NCI-H2107 treated with DMSO at 0.1 percent for 48 hours (cell line): Measurements from ENCODE around the gene PHYKPL.
"Not testable (repeated sequence)": the region's sequence is repeated elsewhere in the genome, so short reads cannot be mapped to it uniquely, and the experiment has no call there.

Source experiments
- DNase-seq: peaks from one replicate; lab custom pipeline; 2025; ENCODE audit not compliant: unreplicated experiment; lab: John Stamatoyannopoulos, UW

The PHYKPL gene

GRCh38 chr5:178208540-178209227, 23.9 kb downstream of the PHYKPL start:
- DNase-seq: no peak

DNA sequence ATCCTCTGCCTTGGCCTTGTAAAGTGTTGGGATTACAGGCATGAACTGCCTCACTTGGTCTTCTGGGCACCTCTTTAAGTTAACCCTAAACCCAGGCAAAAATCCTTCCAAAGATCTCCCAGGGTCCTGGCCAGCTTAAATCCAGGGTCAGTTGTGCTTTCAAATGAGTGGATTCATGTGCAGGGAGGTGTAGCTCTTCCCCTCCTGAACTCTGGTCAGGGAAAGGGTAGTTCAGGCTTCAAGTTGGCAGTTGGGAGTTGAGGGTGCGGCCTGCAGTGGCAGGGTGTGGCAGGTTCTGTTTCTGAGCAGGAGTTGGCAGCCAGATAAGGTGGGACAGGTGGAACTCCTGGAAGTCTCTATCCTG, 24.7 kb downstream of the PHYKPL start:
- no peak for DNase-seq

DNA sequence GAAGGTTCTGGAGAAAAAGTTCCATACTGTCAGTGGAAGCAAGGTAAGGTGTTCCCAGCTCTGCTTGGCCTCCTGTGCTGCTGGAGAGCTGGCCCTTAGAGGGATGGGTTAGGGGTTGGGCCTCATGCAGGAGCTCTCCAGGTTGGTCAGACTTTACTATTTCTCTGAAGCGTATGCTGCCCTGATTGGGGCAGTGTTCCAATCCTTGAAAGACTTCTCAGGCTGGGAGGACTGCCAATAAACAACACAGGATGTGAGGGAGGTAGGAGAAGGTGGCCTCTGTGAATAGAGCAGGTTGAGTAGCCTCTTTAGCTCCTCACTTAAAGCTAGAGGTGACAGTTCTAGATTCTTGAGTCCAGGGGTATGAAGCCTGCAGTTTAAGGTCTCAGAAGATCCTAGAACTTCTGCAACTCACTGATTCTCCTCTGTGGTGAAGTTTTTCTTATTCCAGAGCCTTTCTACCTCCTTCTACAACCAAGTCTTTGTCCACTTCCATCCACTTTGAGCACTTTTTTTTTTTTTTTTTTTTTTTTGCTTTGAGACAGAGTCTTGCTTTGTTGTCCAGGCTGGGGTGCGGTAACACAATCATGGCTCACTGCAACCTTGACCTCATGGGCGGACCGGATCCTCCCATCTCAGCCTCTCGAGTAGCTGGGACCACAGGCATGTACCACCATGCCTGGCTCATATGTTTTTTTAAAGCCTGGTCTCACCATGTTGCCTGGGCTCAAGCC, 25.3 kb downstream of the PHYKPL start:
- no peak for DNase-seq

- no peak for DNase-seq
Observed at GRCh38 chr5:178206166-178207101, 26.2 kb downstream of the PHYKPL start.

DNA sequence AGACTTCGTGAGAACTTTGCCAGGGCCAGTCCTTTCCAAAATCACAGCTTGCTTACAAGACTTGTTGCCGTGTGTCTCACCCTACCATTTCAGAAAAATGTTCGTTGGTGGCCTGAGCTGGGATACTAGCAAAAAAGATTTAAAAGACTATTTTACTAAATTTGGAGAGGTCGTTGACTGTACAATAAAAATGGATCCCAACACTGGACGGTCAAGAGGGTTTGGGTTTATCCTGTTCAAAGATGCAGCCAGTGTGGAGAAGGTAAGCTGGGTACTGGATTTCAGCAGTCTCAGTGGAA, 26.9 kb downstream of the PHYKPL start:
- no peak for DNase-seq

GRCh38 chr5:178204935-178205748, 27.5 kb downstream of the PHYKPL start:
- DNase-seq: no peak

- peak; percentile 69 for DNase-seq
Observed at GRCh38 chr5:178204182-178204934, 28.2 kb downstream of the PHYKPL start, which contains the start of gene HNRNPAB. Gene HNRNPAB (plus strand): TSS chr5:178204533. CDS start chr5:178204838, 305 bp downstream.

DNA sequence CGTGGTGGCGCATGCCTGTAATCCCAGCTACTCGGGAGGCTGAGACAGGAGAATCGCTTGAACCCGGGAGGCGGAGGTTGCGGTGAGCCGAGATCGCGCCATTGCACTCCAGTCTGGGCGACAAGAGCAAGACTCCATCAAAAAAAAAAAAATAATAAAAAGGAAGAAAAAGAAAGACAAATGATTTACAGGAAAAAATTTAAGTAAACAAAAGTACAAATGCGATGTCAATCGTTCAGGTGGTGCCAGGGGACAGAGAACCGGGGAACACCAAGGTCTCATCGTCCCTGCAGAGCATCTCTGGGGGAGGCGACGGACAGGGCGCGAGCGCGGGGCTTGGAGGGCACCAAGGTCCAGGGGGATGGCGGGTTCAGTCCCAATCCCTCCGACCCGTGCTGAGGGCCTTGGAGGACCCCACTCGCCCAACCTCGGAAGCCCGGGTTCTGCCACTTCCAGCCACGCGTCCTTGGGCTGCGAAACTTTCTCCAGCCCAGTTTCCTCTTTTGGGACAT, 28.9 kb downstream of the PHYKPL start:
- DNase-seq: no peak

GRCh38 chr5:178202541-178202940, 30.1 kb downstream of the PHYKPL start:
- no peak for DNase-seq

DNA sequence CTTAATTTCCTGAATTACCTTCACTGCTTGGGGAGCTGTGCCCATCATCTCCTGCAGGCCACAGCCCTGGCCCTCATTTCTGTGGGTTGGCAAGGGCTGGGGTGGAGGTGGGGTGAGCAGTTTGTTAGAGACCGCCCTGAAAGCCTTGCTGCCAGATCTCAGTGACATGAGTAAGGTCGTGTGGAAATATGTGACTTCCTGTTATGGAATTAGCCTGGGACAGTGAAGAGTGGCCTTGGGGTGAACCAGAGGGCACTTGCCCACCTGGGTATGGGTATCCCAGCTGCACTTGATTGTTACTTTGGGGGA, 30.7 kb downstream of the PHYKPL start:
- no peak for DNase-seq

- no peak for DNase-seq
Observed at GRCh38 chr5:178201221-178201926, 31.2 kb downstream of the PHYKPL start.

DNA sequence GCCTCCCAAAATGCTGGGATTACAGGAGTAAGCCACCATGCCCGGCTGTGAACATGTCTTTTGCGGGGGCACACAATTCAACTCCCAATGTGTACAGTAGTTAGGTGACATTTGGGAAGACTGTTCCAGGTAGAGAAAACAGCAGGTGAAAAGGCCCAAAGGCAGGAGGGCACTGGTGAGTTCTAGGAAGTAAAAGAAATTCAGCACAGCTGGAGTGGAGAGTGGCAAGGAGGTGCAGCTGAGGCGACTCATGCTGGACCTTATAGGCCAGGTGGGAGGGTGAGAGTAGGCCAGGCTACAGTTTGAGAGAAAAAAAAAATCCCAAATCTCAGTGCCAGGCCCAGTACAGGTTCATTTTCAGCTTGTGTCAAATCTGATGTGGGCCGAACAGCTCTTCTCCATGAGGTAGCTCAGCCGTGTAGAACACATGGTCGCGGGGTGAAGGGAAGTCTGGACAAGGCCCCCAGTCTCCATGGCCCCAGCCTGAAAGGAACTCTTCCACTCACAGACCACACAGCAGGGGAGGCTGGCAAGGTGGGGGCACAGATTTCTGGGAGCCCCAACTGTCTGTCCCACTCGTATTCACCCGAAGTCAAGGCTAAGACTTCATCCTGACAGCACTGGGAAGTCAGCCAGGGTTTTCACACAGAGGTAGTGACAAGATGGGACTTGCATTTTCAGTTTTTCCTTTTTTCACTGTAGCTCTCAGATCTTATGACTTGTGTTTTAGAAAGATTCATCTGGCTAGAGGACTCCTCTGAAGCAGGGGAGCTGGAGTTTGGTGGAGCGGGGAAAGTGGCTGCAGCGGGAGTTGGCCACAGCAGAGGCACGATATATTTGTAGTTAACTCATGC, 32.8 kb downstream of the PHYKPL start:
- no peak for DNase-seq

- DNase-seq: no peak
Observed at GRCh38 chr5:178198706-178199105, 33.9 kb downstream of the PHYKPL start.

DNA sequence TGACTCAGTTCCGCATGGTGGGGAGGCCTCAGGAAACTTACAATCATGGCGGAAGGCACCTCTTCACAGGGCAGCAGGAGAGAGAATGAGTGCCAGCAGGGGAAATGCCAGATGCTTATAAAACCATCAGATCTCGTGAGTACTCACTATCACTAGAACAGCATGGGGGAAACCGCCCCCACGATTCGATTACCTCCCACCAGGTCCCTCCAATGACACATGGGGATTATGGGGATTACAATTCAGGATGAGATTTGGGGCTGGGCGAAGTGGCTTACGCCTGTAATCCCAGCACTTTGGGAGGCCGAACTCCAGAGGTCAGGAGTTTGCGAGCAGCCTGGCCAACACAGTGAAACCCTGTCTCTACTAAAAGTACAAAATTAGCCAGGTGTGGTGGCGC, 34.5 kb downstream of the PHYKPL start:
- DNase-seq: not testable (repeated sequence)

- DNase-seq: no peak
Observed at GRCh38 chr5:178196986-178197385, 35.6 kb downstream of the PHYKPL start.

GRCh38 chr5:178196281-178196812, 36.3 kb downstream of the PHYKPL start:
- no peak for DNase-seq

DNA sequence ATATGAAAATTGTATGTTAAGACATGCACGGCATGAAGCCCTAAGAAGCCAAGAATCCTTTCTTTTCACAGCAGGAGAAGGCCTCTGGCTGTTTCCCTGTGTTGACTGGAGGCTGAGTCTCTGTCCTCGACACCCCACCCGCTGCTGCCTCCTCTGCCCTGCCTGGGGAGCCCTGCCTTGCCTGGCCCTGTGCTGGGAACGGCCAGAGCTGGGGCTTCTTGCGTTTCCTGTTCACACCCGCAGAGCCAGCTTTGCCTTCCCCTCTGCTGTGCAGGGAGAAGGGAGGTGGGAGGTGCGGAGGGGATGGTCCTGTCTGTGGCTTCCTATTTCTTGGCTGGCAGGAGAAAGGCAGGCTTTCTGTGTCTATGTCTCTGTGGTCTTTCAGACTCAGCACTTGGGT, 38.6 kb downstream of the PHYKPL start:
- DNase-seq: no peak

- DNase-seq: no peak
Observed at GRCh38 chr5:178193251-178193809, 39.3 kb downstream of the PHYKPL start.
